ENCODE measurements around the gene ONECUT3.

DNA sequence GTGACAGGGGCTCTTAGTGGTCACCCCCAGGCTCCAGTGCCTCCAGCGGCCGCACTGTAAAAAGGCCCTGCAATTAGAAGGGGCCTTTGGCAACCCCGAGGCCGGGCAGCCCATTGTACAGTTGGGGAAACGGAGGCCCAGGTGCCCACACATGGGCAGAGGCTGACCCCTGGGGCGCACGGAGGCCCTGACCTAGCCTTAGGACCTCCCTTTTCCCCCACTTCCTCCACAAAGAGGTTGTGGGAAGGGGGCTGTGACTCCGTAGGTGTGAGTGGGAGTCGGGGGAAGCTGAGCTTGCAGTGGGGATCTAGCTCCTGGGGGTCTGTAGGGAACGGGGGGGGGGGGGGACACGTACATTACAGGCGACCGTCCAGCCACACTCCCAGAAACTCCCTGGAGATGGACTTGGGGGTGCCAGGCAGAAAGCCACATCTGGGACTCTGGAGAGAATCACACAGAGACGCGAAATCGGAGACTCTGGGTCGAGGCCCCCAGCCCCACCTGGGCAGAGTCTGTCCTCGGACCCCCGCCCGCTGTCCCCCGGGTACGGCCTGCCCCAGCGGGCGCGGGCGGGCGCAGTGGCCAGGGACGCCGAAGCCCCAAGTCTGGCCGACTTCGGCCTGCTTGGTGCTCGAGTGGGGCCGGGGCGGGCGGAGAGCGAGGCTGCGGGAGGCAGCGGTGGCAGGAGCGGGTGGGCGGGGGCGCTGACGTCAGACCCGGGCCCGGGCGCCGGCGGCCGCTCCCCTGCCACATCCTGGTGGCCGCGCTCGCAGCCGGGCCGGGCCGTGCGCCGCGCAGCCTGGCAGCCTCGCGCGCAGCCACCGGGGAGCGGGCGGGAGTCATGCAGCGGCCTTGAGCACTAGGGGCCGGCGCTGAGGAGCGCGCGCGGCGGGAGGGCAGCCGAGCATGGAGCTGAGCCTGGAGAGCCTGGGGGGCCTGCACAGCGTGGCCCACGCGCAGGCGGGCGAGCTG, at the start of gene ONECUT3:
- no peak for TF ChIP-seq ZBTB40 (IDR thresholded peaks at IDR 0.05; ENCODE audit: borderline replicate concordance)
- TF ChIP-seq, protein P1, sequence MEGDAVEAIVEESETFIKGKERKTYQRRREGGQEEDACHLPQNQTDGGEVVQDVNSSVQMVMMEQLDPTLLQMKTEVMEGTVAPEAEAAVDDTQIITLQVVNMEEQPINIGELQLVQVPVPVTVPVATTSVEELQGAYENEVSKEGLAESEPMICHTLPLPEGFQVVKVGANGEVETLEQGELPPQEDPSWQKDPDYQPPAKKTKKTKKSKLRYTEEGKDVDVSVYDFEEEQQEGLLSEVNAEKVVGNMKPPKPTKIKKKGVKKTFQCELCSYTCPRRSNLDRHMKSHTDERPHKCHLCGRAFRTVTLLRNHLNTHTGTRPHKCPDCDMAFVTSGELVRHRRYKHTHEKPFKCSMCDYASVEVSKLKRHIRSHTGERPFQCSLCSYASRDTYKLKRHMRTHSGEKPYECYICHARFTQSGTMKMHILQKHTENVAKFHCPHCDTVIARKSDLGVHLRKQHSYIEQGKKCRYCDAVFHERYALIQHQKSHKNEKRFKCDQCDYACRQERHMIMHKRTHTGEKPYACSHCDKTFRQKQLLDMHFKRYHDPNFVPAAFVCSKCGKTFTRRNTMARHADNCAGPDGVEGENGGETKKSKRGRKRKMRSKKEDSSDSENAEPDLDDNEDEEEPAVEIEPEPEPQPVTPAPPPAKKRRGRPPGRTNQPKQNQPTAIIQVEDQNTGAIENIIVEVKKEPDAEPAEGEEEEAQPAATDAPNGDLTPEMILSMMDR (IDR thresholded peaks at IDR 0.05 in 2 of 3, conservative IDR thresholded peaks at IDR 0.05 in 1 of 3; ENCODE audit: control insufficient read depth in 2 of 3, extremely low read depth in 1 of 3, insufficient read depth in 1 of 3, low read depth in 3 of 3, low read length in 3 of 3) = no peak
- no peak for TF ChIP-seq BCL11A (IDR thresholded peaks at IDR 0.05; ENCODE audit: low read depth, low read length)
- TF ChIP-seq, protein P2, sequence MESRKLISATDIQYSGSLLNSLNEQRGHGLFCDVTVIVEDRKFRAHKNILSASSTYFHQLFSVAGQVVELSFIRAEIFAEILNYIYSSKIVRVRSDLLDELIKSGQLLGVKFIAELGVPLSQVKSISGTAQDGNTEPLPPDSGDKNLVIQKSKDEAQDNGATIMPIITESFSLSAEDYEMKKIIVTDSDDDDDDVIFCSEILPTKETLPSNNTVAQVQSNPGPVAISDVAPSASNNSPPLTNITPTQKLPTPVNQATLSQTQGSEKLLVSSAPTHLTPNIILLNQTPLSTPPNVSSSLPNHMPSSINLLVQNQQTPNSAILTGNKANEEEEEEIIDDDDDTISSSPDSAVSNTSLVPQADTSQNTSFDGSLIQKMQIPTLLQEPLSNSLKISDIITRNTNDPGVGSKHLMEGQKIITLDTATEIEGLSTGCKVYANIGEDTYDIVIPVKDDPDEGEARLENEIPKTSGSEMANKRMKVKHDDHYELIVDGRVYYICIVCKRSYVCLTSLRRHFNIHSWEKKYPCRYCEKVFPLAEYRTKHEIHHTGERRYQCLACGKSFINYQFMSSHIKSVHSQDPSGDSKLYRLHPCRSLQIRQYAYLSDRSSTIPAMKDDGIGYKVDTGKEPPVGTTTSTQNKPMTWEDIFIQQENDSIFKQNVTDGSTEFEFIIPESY (IDR thresholded peaks at IDR 0.05) = no peak
